HG03469 (cell line): ENCODE results near the gene WDR72.
"Not testable (repeated sequence)": the region's sequence is repeated elsewhere in the genome, so short reads cannot be mapped to it uniquely, and the experiment has no call there.

ENCODE experiments used
- ATAC-seq: cut with Tn5 transposase; IDR thresholded peaks from one replicate; pipeline ENCODE4 v1.9.1; 2021; ENCODE audit warnings: mild to moderate bottlenecking, moderate library complexity, moderate number of reproducible peaks; ENCODE audit not compliant: unreplicated experiment

The WDR72 gene

GRCh38 chr15:53540626-53541300 lies 218.7 kb downstream of the WDR72 start:
- not testable (repeated sequence) for ATAC-seq

GRCh38 chr15:53539878-53540277 lies 219.6 kb downstream of the WDR72 start:
- ATAC-seq: no peak

GRCh38 chr15:53536479-53537120 lies 222.9 kb downstream of the WDR72 start:
- ATAC-seq: no peak

- ATAC-seq: no peak
These were observed 223.6 kb downstream of the WDR72 start for GRCh38 chr15:53535886-53536285.

GRCh38 chr15:53534105-53534839 lies 225.2 kb downstream of the WDR72 start:
- no peak for ATAC-seq

GRCh38 chr15:53530761-53531160 lies 228.7 kb downstream of the WDR72 start:
- no peak for ATAC-seq

- no peak for ATAC-seq
These were observed 231.5 kb downstream of the WDR72 start for GRCh38 chr15:53527996-53528395.

GRCh38 chr15:53525894-53526293 lies 233.6 kb downstream of the WDR72 start:
- ATAC-seq: no peak

- no peak for ATAC-seq
These were observed 236.5 kb downstream of the WDR72 start for GRCh38 chr15:53522991-53523390.

- ATAC-seq: no peak
These were observed 238.5 kb downstream of the WDR72 start for GRCh38 chr15:53520996-53521395.

GRCh38 chr15:53513431-53513830 lies 246.0 kb downstream of the WDR72 start:
- no peak for ATAC-seq

- no peak for ATAC-seq
These were observed 247.4 kb downstream of the WDR72 start for GRCh38 chr15:53512029-53512428.

- no peak for ATAC-seq
These were observed 248.3 kb downstream of the WDR72 start for GRCh38 chr15:53511175-53511574.

GRCh38 chr15:53506370-53506769 lies 253.1 kb downstream of the WDR72 start:
- no peak for ATAC-seq

GRCh38 chr15:53498996-53499395 lies 260.5 kb downstream of the WDR72 start:
- ATAC-seq: no peak

- no peak for ATAC-seq
These were observed 269.1 kb downstream of the WDR72 start for GRCh38 chr15:53490341-53490740.

GRCh38 chr15:53482055-53482454 lies 277.4 kb downstream of the WDR72 start:
- no peak for ATAC-seq

GRCh38 chr15:53477981-53478766 lies 281.3 kb downstream of the WDR72 start:
- no peak for ATAC-seq

GRCh38 chr15:53473886-53474285 lies 285.6 kb downstream of the WDR72 start:
- no peak for ATAC-seq

- ATAC-seq: no peak
These were observed 286.0 kb downstream of the WDR72 start for GRCh38 chr15:53473435-53473834.

GRCh38 chr15:53472883-53473282 lies 286.6 kb downstream of the WDR72 start:
- no peak for ATAC-seq
